ENCODE measurements around the gene ATP6V0C. TPM values are rescaled to one million over a fixed set of nuclear protein-coding genes. Genes with fewer than 3 reads are reported as not detected.

The ATP6V0C gene
- 74.9 and 91.4 TPM in 2 replicates for total RNA-seq

DNA sequence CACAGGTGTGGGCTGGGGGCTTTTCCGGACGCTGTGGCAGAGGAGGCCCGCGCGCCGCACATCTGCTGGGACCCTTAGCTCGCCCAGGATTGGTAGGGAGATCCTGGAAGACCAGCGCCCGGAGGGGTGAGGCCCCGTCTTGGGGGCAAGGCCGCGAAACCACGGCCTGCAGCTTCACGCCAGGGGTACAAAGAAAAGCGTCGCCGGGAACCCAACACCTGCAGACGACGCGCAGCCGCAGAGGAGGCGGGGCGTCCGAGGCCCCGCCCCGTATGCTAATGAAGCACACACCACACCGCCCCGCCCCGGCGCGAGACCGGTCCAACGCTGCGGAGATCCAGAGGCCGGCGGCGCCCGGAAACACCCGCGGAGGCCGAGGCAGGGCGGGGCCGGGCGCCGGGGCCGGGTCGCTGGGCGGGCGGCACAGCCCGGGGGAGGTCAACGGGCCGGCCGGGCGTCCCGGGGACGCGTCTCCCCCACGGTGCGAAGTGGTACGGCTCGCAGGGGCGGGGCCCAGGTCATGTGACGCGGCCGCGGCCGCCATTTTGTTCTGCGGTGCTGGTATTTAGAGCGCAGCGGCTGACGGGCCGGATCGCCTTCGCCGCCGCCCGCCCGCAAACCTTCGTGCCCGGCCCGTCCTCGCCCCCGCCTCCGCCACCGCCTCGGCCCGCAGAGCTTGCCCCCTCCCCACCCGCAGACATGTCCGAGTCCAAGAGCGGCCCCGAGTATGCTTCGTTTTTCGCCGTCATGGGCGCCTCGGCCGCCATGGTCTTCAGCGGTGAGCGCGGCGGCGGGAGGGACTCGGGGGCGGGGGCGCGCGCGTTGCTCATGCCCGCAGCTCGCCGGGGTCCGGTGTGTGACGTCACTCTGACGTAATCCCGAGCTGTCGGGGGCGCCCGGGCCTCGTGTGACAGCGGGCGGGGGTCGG is at the start of gene ATP6V0C:
Gene ATP6V0C (plus strand): TSS at position 548 of the 928 bp plus-strand sequence. CDS start 152 bp downstream, at position 700.
- ATAC-seq (ENCODE audit: low read depth) (peak; percentile 78), DNase-seq (peak; percentile 95)
- no peaks in the 10 kb centered on the region for H3K27me3 Mint-ChIP-seq
- peaks cover 85% of the 10 kb centered on the region for H3K4me1 Mint-ChIP-seq
- ChIA-PET CTCF (no interaction called here), POLR2A (interaction anchor here (0.5 to 4.0 kb wide), 13 partner anchors 11 to 588 kb away, joined by 3 to 38 read pairs (median 5); partner anchors contain the start of genes CEMP1, PDPK1, RPS2 and TBC1D24)
- intact Hi-C loops (cut with micrococcal nuclease), result loop anchor here (1.0 to 5.0 kb wide), 4 partner anchors 19 to 246 kb away; partner anchors contain the start of genes RNPS1 and SRRM2
- H3K27ac Mint-ChIP-seq, result peak within 1 kb of the TSS; percentile 92
- no peaks in the 10 kb centered on the region for H3K9me3 Mint-ChIP-seq
- H3K36me3 Mint-ChIP-seq (ENCODE audit: low read depth), result peaks cover 21% of the 10 kb centered on the region
- H3K4me3 Mint-ChIP-seq, result peak within 1 kb of the TSS; percentile 94
- TF ChIP-seq, protein P1, sequence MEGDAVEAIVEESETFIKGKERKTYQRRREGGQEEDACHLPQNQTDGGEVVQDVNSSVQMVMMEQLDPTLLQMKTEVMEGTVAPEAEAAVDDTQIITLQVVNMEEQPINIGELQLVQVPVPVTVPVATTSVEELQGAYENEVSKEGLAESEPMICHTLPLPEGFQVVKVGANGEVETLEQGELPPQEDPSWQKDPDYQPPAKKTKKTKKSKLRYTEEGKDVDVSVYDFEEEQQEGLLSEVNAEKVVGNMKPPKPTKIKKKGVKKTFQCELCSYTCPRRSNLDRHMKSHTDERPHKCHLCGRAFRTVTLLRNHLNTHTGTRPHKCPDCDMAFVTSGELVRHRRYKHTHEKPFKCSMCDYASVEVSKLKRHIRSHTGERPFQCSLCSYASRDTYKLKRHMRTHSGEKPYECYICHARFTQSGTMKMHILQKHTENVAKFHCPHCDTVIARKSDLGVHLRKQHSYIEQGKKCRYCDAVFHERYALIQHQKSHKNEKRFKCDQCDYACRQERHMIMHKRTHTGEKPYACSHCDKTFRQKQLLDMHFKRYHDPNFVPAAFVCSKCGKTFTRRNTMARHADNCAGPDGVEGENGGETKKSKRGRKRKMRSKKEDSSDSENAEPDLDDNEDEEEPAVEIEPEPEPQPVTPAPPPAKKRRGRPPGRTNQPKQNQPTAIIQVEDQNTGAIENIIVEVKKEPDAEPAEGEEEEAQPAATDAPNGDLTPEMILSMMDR (IDR thresholded peaks at IDR 0.05), result no peak

DNA sequence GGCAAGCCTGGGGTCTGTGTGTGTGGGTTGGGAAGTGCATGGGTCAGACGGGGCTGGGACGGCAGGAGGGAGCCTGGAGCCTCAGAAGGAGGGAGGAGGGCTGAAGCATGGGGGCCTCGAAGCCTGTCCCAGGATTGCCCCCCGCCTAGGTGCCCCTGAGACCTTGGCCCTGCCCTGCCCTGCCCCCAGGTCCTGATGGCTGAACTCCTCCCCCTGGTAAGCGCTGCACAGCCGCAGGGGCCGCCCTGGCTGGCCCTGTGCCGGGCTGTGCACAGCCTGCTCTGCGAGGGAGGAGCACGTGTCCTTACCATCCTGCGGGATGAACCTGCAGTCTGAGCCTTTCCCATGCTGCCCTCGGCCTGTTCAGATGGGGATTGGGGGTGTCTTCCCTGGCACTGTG is 49.4 kb upstream of the ATP6V0C start:
- ATAC-seq (ENCODE audit: low read depth), result no peak
- ChIA-PET POLR2A (interaction anchor here (0.6 to 0.7 kb wide), 2 partner anchors 319 to 694 kb away, joined by 7 to 8 read pairs; no protein-coding TSS in a partner anchor), CTCF (no interaction called here)
- Mint-ChIP-seq H3K9me3 (no peaks in the 10 kb centered on the region), H3K27me3 (peaks cover 4% of the 10 kb centered on the region), H3K4me3 (no peak overlapping the region), H3K36me3 (ENCODE audit: low read depth) (no peaks in the 10 kb centered on the region), H3K4me1 (peaks cover 28% of the 10 kb centered on the region), H3K27ac (no peak overlapping the region)
- DNase-seq, result no peak
- TF ChIP-seq, protein P1 (IDR thresholded peaks at IDR 0.05), result no peak
- intact Hi-C loops (cut with micrococcal nuclease), result no loop called here

DNA sequence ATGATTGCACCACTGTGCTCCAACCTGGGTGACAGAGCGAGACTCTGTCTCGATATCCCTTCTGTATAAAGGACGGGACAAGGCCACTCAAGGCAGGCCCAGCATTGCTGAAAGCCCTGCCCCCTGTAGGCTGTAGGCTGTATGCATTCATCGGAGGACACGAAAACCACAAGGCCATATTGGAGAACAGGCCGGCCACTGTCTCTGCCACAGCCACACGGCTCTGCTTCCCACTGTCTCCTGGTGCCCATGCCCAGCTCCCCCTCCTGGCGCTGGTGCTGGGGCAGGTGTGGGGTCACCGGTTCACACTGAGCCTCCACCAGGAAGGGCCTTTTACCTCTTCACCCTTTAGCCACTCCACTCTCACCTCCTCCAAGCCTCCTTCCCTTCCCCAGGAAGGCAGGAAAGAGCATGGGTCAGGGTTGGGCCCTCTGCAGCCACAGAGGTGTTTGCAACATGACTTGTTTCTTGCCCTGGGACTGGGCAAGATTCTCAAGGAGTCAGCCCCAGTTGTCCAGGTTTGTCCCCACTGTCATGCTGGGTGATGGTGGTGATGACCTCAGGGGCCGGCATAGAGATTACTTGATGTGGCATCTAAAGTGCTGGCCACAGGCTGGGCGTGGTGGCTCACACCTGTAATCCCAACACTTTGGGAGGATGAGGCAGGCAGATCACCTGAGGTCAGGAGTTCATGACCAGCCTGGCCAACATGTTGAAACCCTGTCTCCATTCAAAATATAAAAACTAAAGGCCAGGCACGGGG is 47.9 kb upstream of the ATP6V0C start:
- intact Hi-C loops (cut with micrococcal nuclease), result no loop called here
- ChIA-PET POLR2A (no interaction called here), CTCF (no interaction called here)
- ATAC-seq (ENCODE audit: low read depth), result no peak
- Mint-ChIP-seq H3K9me3 (no peaks in the 10 kb centered on the region), H3K4me3 (no peak overlapping the region), H3K4me1 (peaks cover 34% of the 10 kb centered on the region), H3K27ac (no peak overlapping the region), H3K27me3 (peaks cover 16% of the 10 kb centered on the region), H3K36me3 (ENCODE audit: low read depth) (no peaks in the 10 kb centered on the region)
- DNase-seq, result no peak
- TF ChIP-seq, protein P1 (IDR thresholded peaks at IDR 0.05), result no peak

DNA sequence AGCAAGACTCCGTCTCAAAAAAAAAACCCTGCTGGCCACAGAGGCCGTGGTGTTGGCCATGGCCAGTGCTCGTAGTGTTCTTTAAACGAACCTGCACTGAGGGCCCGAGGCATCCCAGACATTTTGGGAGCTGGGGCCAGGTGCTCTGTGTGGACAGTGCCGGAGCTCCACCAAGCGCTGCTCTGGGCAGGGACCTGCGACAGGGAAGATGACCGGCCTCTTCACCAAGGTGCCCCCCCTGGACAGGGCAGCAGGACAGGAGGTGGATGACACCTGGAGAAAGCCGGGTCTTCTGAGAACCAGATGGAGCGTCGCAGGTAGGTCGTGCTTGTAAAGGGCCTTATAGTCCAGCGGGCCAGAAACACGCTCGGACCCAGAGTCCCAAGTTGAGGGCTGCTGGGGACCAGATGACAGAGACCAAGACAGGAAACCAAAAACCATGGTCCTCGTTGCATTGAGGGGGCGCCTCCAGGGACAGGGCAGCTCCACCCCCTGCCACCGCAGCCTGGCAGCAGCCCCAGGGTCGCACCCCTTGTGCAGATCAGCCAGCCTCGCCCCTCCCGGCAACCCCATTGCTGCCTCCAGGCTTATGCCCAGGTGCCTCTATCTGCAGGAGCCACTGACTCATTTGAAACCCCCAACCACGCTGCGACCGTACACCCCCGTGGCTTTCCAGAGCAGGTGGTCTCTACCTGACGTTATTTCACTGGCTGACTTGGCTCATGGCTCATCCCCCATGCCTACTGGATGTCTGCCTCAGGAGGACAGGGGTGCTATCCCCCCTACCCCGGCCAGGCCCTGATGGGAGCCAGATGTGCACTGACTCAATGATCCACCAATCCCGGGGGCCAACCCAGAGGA is 46.9 kb upstream of the ATP6V0C start:
- ChIA-PET CTCF (interaction anchor here (0.8 kb wide), 1 partner anchor 272 kb away, joined by 3 read pairs; no protein-coding TSS in a partner anchor), POLR2A (no interaction called here)
- ATAC-seq (ENCODE audit: low read depth) (no peak), DNase-seq (no peak)
- no peaks in the 10 kb centered on the region for H3K9me3 Mint-ChIP-seq
- no peak overlapping the region for H3K4me3 Mint-ChIP-seq
- intact Hi-C loops (cut with micrococcal nuclease), result no loop called here
- no peaks in the 10 kb centered on the region for H3K36me3 Mint-ChIP-seq (ENCODE audit: low read depth)
- H3K27ac Mint-ChIP-seq, result no peak overlapping the region
- H3K4me1 Mint-ChIP-seq, result peaks cover 36% of the 10 kb centered on the region
- peaks cover 16% of the 10 kb centered on the region for H3K27me3 Mint-ChIP-seq
- TF ChIP-seq, protein P1 (IDR thresholded peaks at IDR 0.05), result no peak

Measured in activated B cell treated with CpG ODN at 0.5 μM for 24 hours (primary cell).